B cell (primary cell): ENCODE data around the gene MAFF. TPM values are rescaled to one million over a fixed set of nuclear protein-coding genes. Genes with fewer than 3 reads are reported as not detected.

Experiments
- ATAC-seq: fragments of 200-7000 bp; cut with Tn5 transposase; one replicate; pipeline ENCODE4 v1.10.0; 2021; ENCODE audit warnings: low read depth, mild to moderate bottlenecking, moderate number of reproducible peaks, moderate library complexity
- CTCF ChIA-PET: fragments of 350-600 bp; sonication (Branson Sonifier 250); formaldehyde crosslinking; loops from one replicate; lab custom pipeline; 2021; ENCODE audit warnings: antibody characterized with exemption, inconsistent platforms; lab: Charles Lee
- POLR2A ChIA-PET: fragments of 350-600 bp; sonication (Branson Sonifier 250); formaldehyde crosslinking; loops from one replicate; lab custom pipeline; 2021; ENCODE audit warnings: antibody characterized with exemption; lab: Charles Lee
- DNase-seq: peaks from one replicate; pipeline ENCODE4 v3.0.0; 2013
- H2AFZ ChIP-seq: 2 replicates; pipeline ENCODE4 v1.6.1; 2012; ENCODE audit warnings: mild to moderate bottlenecking, low read depth, low read length; ENCODE audit not compliant: insufficient read depth, poor library complexity, severe bottlenecking
- H3K27ac ChIP-seq, 2 donors: 1 replicate in 1 of 2; 2 replicates in 1 of 2; pipeline ENCODE4 v1.5.1; 2012 to 2013; ENCODE audit warnings: low read length in 2 of 2, mild to moderate bottlenecking in 2 of 2, moderate library complexity in 1 of 2
- H3K27me3 ChIP-seq, 4 experiments: fragments of 200-600 bp in 1 of 4; sonication (generic) in 1 of 4; replicated peaks in 1 of 4; 1 replicate in 2 of 4; 2 replicates in 2 of 4; pipeline versions ENCODE4 v1.6.1 to v1.7.0; 2013 to 2016; ENCODE audit warnings: low read length in 3 of 4, mild to moderate bottlenecking in 2 of 4, mixed read lengths in 1 of 4, moderate library complexity in 1 of 4; ENCODE audit not compliant: insufficient read depth in 4 of 4, control insufficient read depth in 3 of 4; ENCODE audit errors: control extremely low read depth in 1 of 4
- H3K36me3 ChIP-seq, 2 experiments: replicated peaks in 1 of 2; 1 replicate in 1 of 2; 2 replicates in 1 of 2; pipeline versions ENCODE4 v1.6.1 to v1.7.1; 2013; ENCODE audit warnings: low read length in 1 of 2; ENCODE audit not compliant: insufficient read depth in 2 of 2, control insufficient read depth in 1 of 2; ENCODE audit errors: control extremely low read depth in 1 of 2, extremely low read depth in 1 of 2
- H3K4me1 ChIP-seq, 2 donors: fragments of 200-600 bp in 1 of 2; sonication (generic) in 1 of 2; 1 replicate in 1 of 2; 2 replicates in 1 of 2; pipeline versions ENCODE4 v1.5.1 to v1.6.1; 2013 to 2017; ENCODE audit warnings: low read length in 2 of 2; ENCODE audit not compliant: control insufficient read depth in 2 of 2, insufficient read depth in 2 of 2
- H3K4me2 ChIP-seq: replicated peaks from 2 replicates; pipeline ENCODE3; 2012; ENCODE audit warnings: mild to moderate bottlenecking, low read depth, low read length; ENCODE audit not compliant: poor library complexity, severe bottlenecking
- H3K4me3 ChIP-seq, 5 experiments: fragments of 200-600 bp in 1 of 5; sonication (generic) in 1 of 5; 1 replicate in 3 of 5; 2 replicates in 2 of 5; pipeline versions ENCODE4 v1.5.1 to v1.7.0; 2011 to 2016; ENCODE audit warnings: low read length in 4 of 5, mild to moderate bottlenecking in 4 of 5, low read depth in 2 of 5, control low read depth in 1 of 5, moderate library complexity in 1 of 5; ENCODE audit not compliant: insufficient read depth in 1 of 5; ENCODE audit errors: control extremely low read depth in 1 of 5, extremely low read depth in 1 of 5
- H3K79me2 ChIP-seq: fragments of 200-600 bp; sonication (generic); one replicate; pipeline ENCODE4 v1.6.0; 2016; ENCODE audit warnings: low read length; ENCODE audit not compliant: control insufficient read depth, insufficient read depth
- H3K9ac ChIP-seq: fragments of 200-600 bp; sonication (generic); 2 replicates; pipeline ENCODE4 v1.6.1; 2017; ENCODE audit warnings: mild to moderate bottlenecking, low read length, moderate library complexity
- H3K9me3 ChIP-seq, 3 donors: one replicate each; pipeline versions ENCODE4 v1.6.1 to v1.7.1; 2013; ENCODE audit warnings: low read length in 2 of 3; ENCODE audit not compliant: control insufficient read depth in 2 of 3, insufficient read depth in 1 of 3; ENCODE audit errors: control extremely low read depth in 1 of 3
- H4K20me1 ChIP-seq: 2 replicates; pipeline ENCODE4 v1.6.0; 2012; ENCODE audit warnings: mild to moderate bottlenecking, low read length; ENCODE audit not compliant: insufficient read depth, control insufficient read depth, poor library complexity, severe bottlenecking
- H3K27ac Mint-ChIP-seq: one replicate; pipeline ENCODE4 v1.8.0; 2021; ENCODE audit warnings: mixed read lengths
- H3K27me3 Mint-ChIP-seq: one replicate; pipeline ENCODE4 v1.8.0; 2021; ENCODE audit warnings: mixed read lengths
- H3K4me1 Mint-ChIP-seq: one replicate; pipeline ENCODE4 v1.8.0; 2021; ENCODE audit warnings: mixed read lengths
- H3K4me3 Mint-ChIP-seq: one replicate; pipeline ENCODE4 v1.8.0; 2021; ENCODE audit warnings: mixed read lengths
- H3K9me3 Mint-ChIP-seq: one replicate; pipeline ENCODE4 v1.8.0; 2022; ENCODE audit warnings: mixed read lengths; ENCODE audit not compliant: insufficient read depth
- EZH2 ChIP-seq: IDR thresholded peaks from 2 replicates; pipeline ENCODE4 v1.6.1; 2012; ENCODE audit warnings: borderline replicate concordance, low read depth, mild to moderate bottlenecking, moderate library complexity, low read length; ENCODE audit not compliant: insufficient read depth, poor library complexity, severe bottlenecking
- WGBS: methylation state at CpG from one replicate; pipeline ENCODE4 v1.1.5; 2013; ENCODE audit warnings: missing lambda C conversion rate; ENCODE audit not compliant: insufficient coverage; 5-methylcytosine and 5-hydroxymethylcytosine counted together
- intact Hi-C: fragments of 100-400 bp; cut with micrococcal nuclease; formaldehyde crosslinking; loops from one replicate; pipeline ENCODE4 v1.10.0; 2022
- polyA plus RNA-seq: library from polyadenylated mRNA; depleted of rRNA; stranded (reverse); fragments of >200 nt; gene quantifications from 2 replicates; pipeline ENCODE4 v1.2.3, GENCODE V29; 2012
- total RNA-seq, 2 donors: library from RNA; stranded (reverse); fragments of 120-200 nt in 1 of 2; gene quantifications; 1 replicate in 1 of 2; 2 replicates in 1 of 2; pipeline versions ENCODE4 v1.2.3 to v1.2.4, GENCODE V29; 2013 to 2022
- TF ChIP-seq, protein P1 (sequence below): fragments of 200-600 bp; IDR thresholded peaks from one replicate; pipeline ENCODE4 v1.8.0; 2022; ENCODE audit warnings: antibody characterized with exemption, mild to moderate bottlenecking

MAFF gene
- total and polyA plus RNA-seq, 2 donors (not counting 1 experiment from before 2014, with no cell fraction given) = 5.3 to 18.0 TPM

- ChIA-PET CTCF (interaction anchor here (1.0 to 1.2 kb wide), 2 partner anchors 34 to 129 kb away, joined by 3 read pairs; no protein-coding TSS in a partner anchor), POLR2A (interaction anchor here (0.5 to 2.2 kb wide), 4 partner anchors 9 to 1339 kb away, joined by 3 to 20 read pairs (median 5); partner anchors contain the start of genes ATF4, GTPBP1 and MAFF)
- no peaks in the 10 kb centered on the region for H4K20me1 ChIP-seq
- DNase-seq (peak; percentile 62), ATAC-seq (no peak)
- no peaks in the 10 kb centered on the region for H3K9me3 ChIP-seq
- H3K9ac ChIP-seq = peak overlapping the region; percentile 75
- Mint-ChIP-seq H3K27me3 (peaks cover 3% of the 10 kb centered on the region), H3K9me3 (no peaks in the 10 kb centered on the region), H3K4me1 (peaks cover 42% of the 10 kb centered on the region), H3K27ac (peak overlapping the region; percentile 93), H3K4me3 (peak overlapping the region; percentile 89)
- intact Hi-C loops = loop anchor here (1.0 to 10.0 kb wide), 7 partner anchors 19 to 524 kb away; partner anchors contain the start of genes DDX17, GTPBP1, JOSD1 and MAFF
- peaks cover 30 to 36% of the 10 kb centered on the region in 2 donors for H3K4me1 ChIP-seq
- H3K27ac ChIP-seq = peak overlapping the region; percentile 64 to 67
- peaks cover 8% of the 10 kb centered on the region for H3K79me2 ChIP-seq
- peak overlapping the region; percentile 89 for H3K4me2 ChIP-seq
- no peaks in the 10 kb centered on the region for H3K27me3 ChIP-seq
- H2AFZ ChIP-seq = peak overlapping the region; percentile 83
- no peaks in the 10 kb centered on the region for H3K36me3 ChIP-seq
- TF ChIP-seq, protein P1, sequence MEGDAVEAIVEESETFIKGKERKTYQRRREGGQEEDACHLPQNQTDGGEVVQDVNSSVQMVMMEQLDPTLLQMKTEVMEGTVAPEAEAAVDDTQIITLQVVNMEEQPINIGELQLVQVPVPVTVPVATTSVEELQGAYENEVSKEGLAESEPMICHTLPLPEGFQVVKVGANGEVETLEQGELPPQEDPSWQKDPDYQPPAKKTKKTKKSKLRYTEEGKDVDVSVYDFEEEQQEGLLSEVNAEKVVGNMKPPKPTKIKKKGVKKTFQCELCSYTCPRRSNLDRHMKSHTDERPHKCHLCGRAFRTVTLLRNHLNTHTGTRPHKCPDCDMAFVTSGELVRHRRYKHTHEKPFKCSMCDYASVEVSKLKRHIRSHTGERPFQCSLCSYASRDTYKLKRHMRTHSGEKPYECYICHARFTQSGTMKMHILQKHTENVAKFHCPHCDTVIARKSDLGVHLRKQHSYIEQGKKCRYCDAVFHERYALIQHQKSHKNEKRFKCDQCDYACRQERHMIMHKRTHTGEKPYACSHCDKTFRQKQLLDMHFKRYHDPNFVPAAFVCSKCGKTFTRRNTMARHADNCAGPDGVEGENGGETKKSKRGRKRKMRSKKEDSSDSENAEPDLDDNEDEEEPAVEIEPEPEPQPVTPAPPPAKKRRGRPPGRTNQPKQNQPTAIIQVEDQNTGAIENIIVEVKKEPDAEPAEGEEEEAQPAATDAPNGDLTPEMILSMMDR = no peak
- no peak for TF ChIP-seq EZH2
- peak overlapping the region; percentile 73 to 88 (median 79) for H3K4me3 ChIP-seq
- 13% methylated on average over 11 of the region's 14 CpGs for WGBS
Observed at GRCh38 chr22:38180841-38181452, 20.8 kb upstream of the MAFF start.
